Mucosa of rectum (tissue), 2 donors: Measurements from ENCODE around the gene TMEM79.

Experiments
- H3K27ac ChIP-seq, 2 donors: one replicate each; pipeline ENCODE4 v1.7.0; 2013; ENCODE audit warnings: inconsistent platforms in 2 of 2, low read depth in 2 of 2, low read length in 2 of 2
- H3K27me3 ChIP-seq, 2 donors: one replicate each; pipeline ENCODE4 v1.7.0; 2013; ENCODE audit warnings: low read length in 2 of 2; ENCODE audit not compliant: control insufficient read depth in 2 of 2, insufficient read depth in 2 of 2
- H3K36me3 ChIP-seq, 2 donors: one replicate each; pipeline ENCODE4 v1.7.0; 2013; ENCODE audit warnings: low read length in 2 of 2; ENCODE audit not compliant: control insufficient read depth in 2 of 2, insufficient read depth in 2 of 2
- H3K4me1 ChIP-seq, 2 donors: one replicate each; pipeline ENCODE4 v1.7.0; 2013; ENCODE audit warnings: low read length in 2 of 2, mild to moderate bottlenecking in 1 of 2; ENCODE audit not compliant: control insufficient read depth in 2 of 2, insufficient read depth in 2 of 2
- H3K4me3 ChIP-seq, 2 donors: one replicate each; pipeline ENCODE4 v1.7.0; 2013; ENCODE audit warnings: low read length in 2 of 2
- H3K9ac ChIP-seq, 2 donors: one replicate each; pipeline ENCODE4 v1.7.0; 2013; ENCODE audit warnings: low read length in 2 of 2, low read depth in 1 of 2, mild to moderate bottlenecking in 1 of 2
- H3K9me3 ChIP-seq, 2 donors: one replicate each; pipeline ENCODE4 v1.7.0; 2013; ENCODE audit warnings: low read length in 2 of 2; ENCODE audit not compliant: control insufficient read depth in 2 of 2
- donor health status: healthy.
- donor health status: Normal muscosa, but diverticular disease.

The TMEM79 gene

DNA sequence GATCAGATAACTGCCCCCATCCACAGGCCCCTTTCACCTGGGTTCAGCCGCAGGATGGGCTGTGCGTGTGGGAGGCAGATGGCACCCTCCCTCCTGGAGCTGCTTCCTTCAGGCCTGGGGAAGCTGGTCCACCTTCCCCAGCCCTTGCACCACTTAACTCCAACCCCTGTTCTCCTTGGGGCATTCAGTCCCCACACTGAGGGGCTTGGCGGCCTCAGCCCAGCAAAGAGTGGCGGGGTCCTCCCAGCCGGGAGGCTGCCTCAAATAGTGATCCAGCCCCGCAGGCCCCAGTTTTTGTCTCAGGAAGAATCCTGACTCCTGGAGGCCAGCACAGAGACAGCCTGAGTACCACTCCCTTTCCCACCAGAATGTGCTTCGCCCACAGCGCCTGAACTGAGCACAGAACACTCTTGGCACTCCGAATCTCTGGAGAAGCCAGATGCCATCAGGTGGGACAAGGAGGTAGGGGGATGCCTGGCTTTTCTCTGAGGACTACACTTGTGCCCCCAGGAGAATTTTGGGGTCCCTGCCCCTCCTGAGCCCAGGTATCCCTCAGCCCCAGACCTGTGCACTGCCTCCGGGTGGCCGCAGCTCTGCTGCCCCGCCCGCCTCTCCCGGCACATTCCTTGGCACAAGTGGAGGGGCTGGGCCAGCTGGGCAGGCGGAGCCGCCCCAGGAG is 37.2 kb upstream of the TMEM79 start:
- no peak overlapping the region for H3K9ac ChIP-seq

GRCh38 chr1:156247460-156248322 is 36.4 kb upstream of the TMEM79 start, which contains the start of gene PAQR6:
PAQR6 (minus strand) TSS chr1:156248056; CDS start chr1:156246731, 1,325 bp downstream.
- Histone ChIP-seq H3K36me3 (peaks cover 28 to 33% of the 10 kb centered on the region in 2 donors), H3K27me3 (peaks cover 18 to 22% of the 10 kb centered on the region in 2 donors), H3K9ac (no peak within 1 kb of the TSS), H3K4me3 (no peak within 1 kb of the TSS), H3K27ac (no peak within 1 kb of the TSS), H3K4me1 (peaks cover 10 to 16% of the 10 kb centered on the region in 2 donors), H3K9me3 (no peaks in the 10 kb centered on the region)

More for the DNA sequence above, 37.2 kb upstream of the TMEM79 start:
- peaks cover 20 to 25% of the 10 kb centered on the region in 2 donors for H3K36me3 ChIP-seq
- H3K9me3 ChIP-seq = no peaks in the 10 kb centered on the region
- H3K4me3 ChIP-seq = no peak overlapping the region
- H3K4me1 ChIP-seq = peaks cover 10 to 16% of the 10 kb centered on the region in 2 donors
- H3K27me3 ChIP-seq = peaks cover 18 to 22% of the 10 kb centered on the region in 2 donors
- no peak overlapping the region for H3K27ac ChIP-seq

DNA sequence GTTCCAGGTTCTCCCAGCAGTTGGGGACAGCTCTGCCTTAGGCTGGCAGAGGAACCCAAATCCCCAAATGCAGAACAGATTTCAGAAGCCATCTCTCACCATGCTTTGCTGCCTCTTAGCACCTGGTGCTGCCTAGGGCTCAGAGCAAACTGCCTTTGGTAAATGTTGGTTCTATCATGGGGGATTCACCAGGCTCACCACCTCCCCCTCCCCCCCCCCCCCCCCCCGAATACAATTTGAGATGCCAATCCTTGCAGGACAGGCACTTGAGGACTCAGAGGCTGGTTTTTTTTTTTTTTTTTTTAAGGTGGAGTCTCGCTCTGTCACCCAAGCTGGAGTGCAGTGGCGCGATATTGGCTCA is 35.8 kb upstream of the TMEM79 start:
- H3K4me1 ChIP-seq = peaks cover 10 to 16% of the 10 kb centered on the region in 2 donors
- peaks cover 34 to 38% of the 10 kb centered on the region in 2 donors for H3K36me3 ChIP-seq
- H3K9me3 ChIP-seq = no peaks in the 10 kb centered on the region
- no peak overlapping the region for H3K4me3 ChIP-seq
- peaks cover 18 to 22% of the 10 kb centered on the region in 2 donors for H3K27me3 ChIP-seq
- no peak overlapping the region for H3K27ac ChIP-seq
- H3K9ac ChIP-seq = no peak overlapping the region

DNA sequence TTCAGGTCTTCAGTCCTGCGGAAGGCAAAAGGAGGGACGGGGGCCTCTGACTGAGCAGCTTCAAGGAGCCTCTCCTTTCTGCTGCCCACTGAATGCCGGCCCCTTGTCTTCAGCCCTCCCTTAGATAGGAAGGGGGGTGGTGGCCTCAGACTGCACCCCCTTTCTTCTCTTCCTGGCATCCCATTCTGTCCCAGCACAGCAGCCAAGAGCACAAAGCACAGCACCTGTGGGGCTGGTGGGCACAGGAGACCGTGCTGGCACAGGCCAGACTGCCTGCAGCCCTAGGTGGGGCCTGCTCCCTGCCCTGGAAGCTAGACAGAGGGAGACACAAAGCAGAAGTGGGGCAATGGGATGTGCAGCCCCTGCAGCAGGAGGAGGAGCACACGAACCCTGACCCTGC is 34.5 kb upstream of the TMEM79 start:
- Histone ChIP-seq H3K9me3 (no peaks in the 10 kb centered on the region), H3K4me1 (peaks cover 10 to 16% of the 10 kb centered on the region in 2 donors), H3K36me3 (peaks cover 44 to 49% of the 10 kb centered on the region in 2 donors), H3K4me3 (no peak overlapping the region), H3K9ac (no peak overlapping the region), H3K27ac (no peak overlapping the region), H3K27me3 (peaks cover 14 to 20% of the 10 kb centered on the region in 2 donors)

- Histone ChIP-seq H3K27me3 (peaks cover 0 to 3% of the 10 kb centered on the region in 2 donors), H3K4me3 (no peak overlapping the region), H3K27ac (no peak overlapping the region), H3K36me3 (peaks cover 51 to 59% of the 10 kb centered on the region in 2 donors), H3K9ac (no peak overlapping the region), H3K9me3 (no peaks in the 10 kb centered on the region), H3K4me1 (peaks cover 0 to 5% of the 10 kb centered on the region in 2 donors)
Observed at GRCh38 chr1:156251527-156251926, 32.6 kb upstream of the TMEM79 start.

- Histone ChIP-seq H3K9ac (no peak overlapping the region), H3K4me1 (peaks cover 0 to 5% of the 10 kb centered on the region in 2 donors), H3K4me3 (no peak overlapping the region), H3K9me3 (no peaks in the 10 kb centered on the region), H3K27me3 (no peaks in the 10 kb centered on the region), H3K36me3 (peaks cover 64 to 75% of the 10 kb centered on the region in 2 donors), H3K27ac (no peak overlapping the region)
Observed at GRCh38 chr1:156253634-156254033, 30.5 kb upstream of the TMEM79 start.

DNA sequence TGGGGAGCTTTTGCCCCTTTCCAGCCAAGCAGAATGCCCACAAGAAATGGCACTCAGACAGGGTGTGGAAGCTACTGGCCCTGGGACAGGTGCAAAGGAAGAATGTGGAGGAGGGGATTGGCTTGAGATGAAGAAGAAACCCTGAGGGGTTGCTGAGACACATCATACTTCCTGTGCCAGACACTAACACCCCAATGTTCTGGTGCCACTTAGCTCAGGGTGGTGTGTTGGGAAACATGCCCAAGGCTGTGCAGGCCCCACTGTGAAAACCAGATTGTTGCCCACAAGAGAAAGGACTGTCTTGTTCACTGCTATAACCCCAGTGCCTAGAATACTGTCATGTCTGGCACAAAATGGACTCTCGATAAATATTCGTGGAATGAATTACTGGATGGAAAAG is 26.4 kb upstream of the TMEM79 start:
- Histone ChIP-seq H3K27me3 (no peaks in the 10 kb centered on the region), H3K4me3 (no peak overlapping the region), H3K9me3 (no peaks in the 10 kb centered on the region), H3K36me3 (peaks cover 67 to 76% of the 10 kb centered on the region in 2 donors), H3K27ac (no peak overlapping the region), H3K4me1 (no peaks in the 10 kb centered on the region), H3K9ac (no peak overlapping the region)

DNA sequence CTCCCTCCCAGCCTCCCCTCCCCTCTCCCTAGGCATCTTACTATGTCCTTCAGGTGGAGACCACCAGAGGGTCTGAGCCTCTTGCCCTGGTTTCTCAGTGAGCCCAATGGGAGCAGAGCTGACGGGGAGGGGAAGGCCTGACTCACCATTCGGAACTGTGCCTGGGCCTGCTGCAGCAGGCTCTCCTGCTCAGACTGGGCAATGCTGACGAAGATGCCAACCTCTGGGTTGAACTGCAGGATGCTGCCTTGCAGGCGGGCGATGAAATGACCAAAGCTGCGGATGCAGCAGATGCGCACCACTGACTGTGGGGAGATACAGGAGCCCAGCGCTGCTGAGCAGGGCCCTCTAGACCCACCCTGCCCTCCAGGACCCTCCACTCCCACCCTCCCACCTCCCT is 25.3 kb upstream of the TMEM79 start:
- Histone ChIP-seq H3K4me1 (no peaks in the 10 kb centered on the region), H3K4me3 (no peak overlapping the region), H3K27ac (no peak overlapping the region), H3K27me3 (no peaks in the 10 kb centered on the region), H3K9ac (no peak overlapping the region), H3K36me3 (peaks cover 63 to 76% of the 10 kb centered on the region in 2 donors), H3K9me3 (no peaks in the 10 kb centered on the region)

DNA sequence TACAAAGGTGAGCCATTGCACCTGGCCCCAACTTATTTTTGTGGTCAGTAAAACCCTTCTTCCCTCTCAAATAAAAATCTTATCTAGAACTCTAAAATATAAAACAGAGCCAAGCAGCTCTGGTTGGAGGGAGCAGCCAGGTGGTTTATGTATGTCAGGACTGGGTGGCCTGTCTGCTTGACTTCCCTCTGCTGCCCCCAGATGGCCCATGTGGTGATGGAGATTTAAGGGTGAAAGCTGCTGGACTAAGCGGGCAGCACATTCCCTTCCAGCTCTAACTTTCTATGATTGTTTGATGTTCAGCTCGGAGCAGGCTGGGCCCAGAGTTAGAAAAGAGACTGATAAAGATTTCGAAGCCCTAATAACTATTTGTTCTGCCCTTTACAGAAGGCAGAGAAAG is 24.3 kb upstream of the TMEM79 start:
- Histone ChIP-seq H3K27ac (no peak overlapping the region), H3K4me1 (no peaks in the 10 kb centered on the region), H3K9me3 (no peaks in the 10 kb centered on the region), H3K27me3 (no peaks in the 10 kb centered on the region), H3K36me3 (peaks cover 63 to 76% of the 10 kb centered on the region in 2 donors), H3K9ac (no peak overlapping the region), H3K4me3 (no peak overlapping the region)

DNA sequence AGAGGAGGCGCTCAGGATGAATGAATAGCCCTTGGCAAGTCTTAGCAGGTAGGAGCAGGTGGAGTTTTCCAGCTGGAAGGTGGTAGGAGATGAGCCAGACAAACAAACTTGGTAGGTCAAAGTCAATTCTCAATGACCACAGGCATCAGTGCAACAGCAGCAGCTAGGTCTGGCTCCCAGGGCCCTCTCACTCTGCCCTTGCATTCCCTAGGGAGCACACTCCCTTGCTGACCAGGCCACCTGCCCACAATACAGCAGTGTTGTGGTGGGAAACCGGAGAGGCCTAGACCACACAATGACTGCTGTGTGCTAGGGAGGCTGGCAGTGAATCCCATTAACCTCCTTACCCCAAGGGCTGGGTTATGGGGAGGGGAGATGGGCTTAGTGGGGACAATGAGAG is 23.2 kb upstream of the TMEM79 start:
- Histone ChIP-seq H3K9ac (no peak overlapping the region), H3K27me3 (no peaks in the 10 kb centered on the region), H3K9me3 (no peaks in the 10 kb centered on the region), H3K4me1 (no peaks in the 10 kb centered on the region), H3K27ac (no peak overlapping the region), H3K4me3 (no peak overlapping the region), H3K36me3 (peaks cover 70 to 82% of the 10 kb centered on the region in 2 donors)
